Brain microvascular endothelial cell (primary cell): Measurements from ENCODE around the gene EHBP1.

Source experiments
- DNase-seq: peaks from one replicate; pipeline ENCODE4 v3.0.0-alpha.2; 2020
- H3K27ac ChIP-seq: fragments of 250-450 bp; sonication (Bioruptor Pico); 2 replicates; pipeline ENCODE4 v1.5.1; 2020; ENCODE audit warnings: mild to moderate bottlenecking, moderate library complexity
- H3K27me3 ChIP-seq: fragments of 250-450 bp; sonication (Bioruptor Pico); replicated peaks from 2 replicates; pipeline ENCODE4 v1.5.1; 2020; ENCODE audit warnings: mild to moderate bottlenecking
- H3K36me3 ChIP-seq: fragments of 250-450 bp; sonication (Bioruptor Pico); replicated peaks from 2 replicates; pipeline ENCODE4 v1.5.1; 2020; ENCODE audit warnings: mild to moderate bottlenecking
- H3K4me3 ChIP-seq: 2 replicates; pipeline ENCODE4 v1.5.1; 2011; ENCODE audit warnings: low read depth, mild to moderate bottlenecking, control low read depth, low read length, moderate library complexity
- CTCF ChIP-seq: IDR thresholded peaks from 2 replicates; pipeline ENCODE4 v1.5.1; 2011; ENCODE audit warnings: low read depth, mild to moderate bottlenecking, moderate library complexity, low read length, control low read depth, inconsistent platforms; ENCODE audit errors: missing control alignments
- in situ Hi-C: cut with HindIII; loops from 2 replicates; pipeline ENCODE4 v1.10.0; 2017; ENCODE audit warnings: low sequenced_read_pairs, low pct_ligation_motif_present

The EHBP1 gene

GRCh38 chr2:62724106-62724505 lies 18.6 kb downstream of the EHBP1 start:
- Histone ChIP-seq H3K36me3 (no peaks in the 10 kb centered on the region), H3K27ac (no peak overlapping the region), H3K4me3 (no peak overlapping the region), H3K27me3 (no peaks in the 10 kb centered on the region)
- in situ Hi-C loops: no loop called here
- DNase-seq: no peak
- TF ChIP-seq CTCF: no peak

GRCh38 chr2:62724886-62725711 lies 19.6 kb downstream of the EHBP1 start:
- Histone ChIP-seq H3K4me3 (no peak overlapping the region), H3K27me3 (no peaks in the 10 kb centered on the region), H3K27ac (no peak overlapping the region), H3K36me3 (no peaks in the 10 kb centered on the region)
- in situ Hi-C loops: no loop called here
- no peak for DNase-seq
- peak; percentile 51 for TF ChIP-seq CTCF

- H3K27ac ChIP-seq: no peak overlapping the region
- in situ Hi-C loops: no loop called here
- DNase-seq: no peak
- H3K36me3 ChIP-seq: no peaks in the 10 kb centered on the region
- H3K4me3 ChIP-seq: no peak overlapping the region
- no peak for TF ChIP-seq CTCF
- H3K27me3 ChIP-seq: no peaks in the 10 kb centered on the region
Measured at GRCh38 chr2:62725712-62726055, 20.2 kb downstream of the EHBP1 start.

GRCh38 chr2:62727259-62727867 lies 21.9 kb downstream of the EHBP1 start:
- in situ Hi-C loops: no loop called here
- H3K27ac ChIP-seq: no peak overlapping the region
- H3K36me3 ChIP-seq: no peaks in the 10 kb centered on the region
- DNase-seq: no peak
- TF ChIP-seq CTCF: no peak
- H3K27me3 ChIP-seq: no peaks in the 10 kb centered on the region
- no peak overlapping the region for H3K4me3 ChIP-seq

GRCh38 chr2:62727876-62728566 lies 22.5 kb downstream of the EHBP1 start:
- no peaks in the 10 kb centered on the region for H3K36me3 ChIP-seq
- H3K27ac ChIP-seq: no peak overlapping the region
- no peak for TF ChIP-seq CTCF
- no peak for DNase-seq
- in situ Hi-C loops: no loop called here
- no peaks in the 10 kb centered on the region for H3K27me3 ChIP-seq
- no peak overlapping the region for H3K4me3 ChIP-seq
